Calu3 (cell line): ENCODE data around the gene NUDT4. TPM values are rescaled to one million over a fixed set of nuclear protein-coding genes. Genes with fewer than 3 reads are reported as not detected.
A peak's percentile ranks its signal among the peaks of the same experiment; 100 is the strongest.

Source experiments
- Bru-seq: library from RNA; stranded (reverse); fragments of 400-500 nt; gene quantifications from one replicate; lab custom pipeline; 2021; lab: Mats Ljungman, UMichigan
- BruChase-seq, 2 experiments: library from RNA; stranded (reverse); fragments of 400-500 nt; gene quantifications; one replicate each; lab custom pipeline; 2021; lab: Mats Ljungman, UMichigan
- BruUV-seq: library from RNA; stranded (reverse); fragments of 400-500 nt; replicated peaks from 2 replicates; lab custom pipeline; 2021; lab: Mats Ljungman, UMichigan
- CTCF ChIA-PET: fragments of 300-600 bp; sonication (Branson Sonifier 250); formaldehyde crosslinking; loops from one replicate; lab custom pipeline; 2022; ENCODE audit warnings: antibody characterized with exemption; lab: Charles Lee
- DNase-seq: peaks from one replicate; pipeline ENCODE4 v3.0.0; 2022
- H3K27ac Mint-ChIP-seq: one replicate; pipeline ENCODE4 v1.8.0; 2022; ENCODE audit warnings: mixed read lengths; ENCODE audit not compliant: unreplicated experiment
- H3K27me3 Mint-ChIP-seq: one replicate; pipeline ENCODE4 v1.8.0; 2022; ENCODE audit warnings: mixed read lengths; ENCODE audit not compliant: unreplicated experiment
- H3K36me3 Mint-ChIP-seq: one replicate; pipeline ENCODE4 v1.8.0; 2022; ENCODE audit warnings: mild to moderate bottlenecking, moderate library complexity, mixed read lengths; ENCODE audit not compliant: insufficient read depth, unreplicated experiment
- H3K4me1 Mint-ChIP-seq: one replicate; pipeline ENCODE4 v1.8.0; 2022; ENCODE audit warnings: mild to moderate bottlenecking, low read depth, mixed read lengths; ENCODE audit not compliant: unreplicated experiment
- H3K4me3 Mint-ChIP-seq: one replicate; pipeline ENCODE4 v1.8.0; 2022; ENCODE audit warnings: mild to moderate bottlenecking, low read depth, moderate library complexity, mixed read lengths; ENCODE audit not compliant: unreplicated experiment
- H3K9me3 Mint-ChIP-seq: one replicate; pipeline ENCODE4 v1.8.0; 2022; ENCODE audit warnings: low read depth, mixed read lengths; ENCODE audit not compliant: unreplicated experiment
- CTCF ChIP-seq: fragments of 200-600 bp; IDR thresholded peaks from one replicate; pipeline ENCODE4 v1.8.0; 2022; ENCODE audit warnings: antibody characterized with exemption; ENCODE audit not compliant: unreplicated experiment
- intact Hi-C: fragments of 100-400 bp; cut with micrococcal nuclease; formaldehyde crosslinking; loops from one replicate; pipeline ENCODE4 v1.10.0; 2022; ENCODE audit not compliant: unreplicated experiment
- long read RNA-seq: library from polyadenylated mRNA; stranded (forward); transcript quantifications from one replicate; pipeline ENCODE4 v2.0.0, GENCODE V29; 2022
- total RNA-seq: library from RNA; stranded (reverse); gene quantifications from 2 replicates; pipeline ENCODE4 v1.2.3, GENCODE V29; 2022

NUDT4 gene
- total RNA-seq (47.3 and 58.0 TPM in 2 replicates), Bru-seq, nascent RNA (percentile 90 among the genes with signal in this experiment), BruChase-seq, experiment 1, labeled RNA remaining after a 6-hour chase (percentile 91 among the genes with signal in this experiment), BruChase-seq, experiment 2, labeled RNA remaining after a 2-hour chase (percentile 92 among the genes with signal in this experiment)
- long read RNA-seq, full-length matches to known transcripts, result 116 of 162 reads
- long read RNA-seq, partial matches to known transcripts, result 0 of 162 reads
- long read RNA-seq, other reads (novel, unspliced or antisense), result 46 of 162 reads

- Mint-ChIP-seq H3K9me3 (no peaks in the 10 kb centered on the region), H3K27me3 (no peaks in the 10 kb centered on the region), H3K27ac (peak within 1 kb of the TSS; percentile 96), H3K4me3 (peak within 1 kb of the TSS; percentile 99), H3K4me1 (peaks cover 60% of the 10 kb centered on the region), H3K36me3 (peaks cover 44% of the 10 kb centered on the region)
- intact Hi-C loops, result loop anchor here (1.0 kb wide), 1 partner anchor 60 kb away; no protein-coding TSS in a partner anchor
- DNase-seq, result peak; percentile 98
- CTCF ChIA-PET, result interaction anchor here (0.7 to 1.5 kb wide), 5 partner anchors 20 to 550 kb away, joined by 3 to 7 read pairs (median 4); no protein-coding TSS in a partner anchor
- TF ChIP-seq CTCF, result no peak
- TSS peak; percentile 83 for BruUV-seq
Measured at GRCh38 chr12:93377252-93378195, at the start of gene NUDT4. TSS of gene NUDT4 (plus strand) at chr12:93377925. CDS start at chr12:93378323, 398 bp downstream.

GRCh38 chr12:93333054-93333453 lies 44.7 kb upstream of the NUDT4 start:
- CTCF ChIA-PET, result interaction anchor here (0.7 kb wide), 1 partner anchor 8 kb away, joined by 4 read pairs; no protein-coding TSS in a partner anchor
- no peaks in the 10 kb centered on the region for H3K36me3 Mint-ChIP-seq
- peaks cover 2% of the 10 kb centered on the region for H3K9me3 Mint-ChIP-seq

DNA sequence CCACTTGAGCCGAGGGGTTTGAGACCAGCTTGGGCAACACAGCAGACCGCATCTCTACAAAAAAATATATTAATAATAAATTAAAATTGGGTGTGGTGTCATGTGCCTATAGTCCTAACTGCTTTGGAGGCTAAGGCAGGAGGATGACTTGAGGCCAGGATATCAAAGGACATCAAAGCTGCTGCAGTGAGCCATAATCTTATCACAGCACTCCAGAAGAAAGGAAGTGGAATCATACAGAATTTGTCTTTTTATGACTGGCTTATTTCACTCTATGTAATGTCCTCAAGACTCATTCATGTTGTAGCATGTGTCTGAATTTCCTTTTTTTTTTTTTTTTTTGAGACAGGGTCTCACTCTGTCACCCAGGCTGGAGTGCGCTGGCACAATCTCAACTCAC lies 43.9 kb upstream of the NUDT4 start:
- CTCF ChIA-PET, result interaction anchor here (0.7 kb wide), 1 partner anchor 81 kb away, joined by 6 read pairs; no protein-coding TSS in a partner anchor
- Mint-ChIP-seq H3K9me3 (peaks cover 2% of the 10 kb centered on the region), H3K4me3 (no peak overlapping the region), H3K27me3 (no peaks in the 10 kb centered on the region), H3K27ac (no peak overlapping the region), H3K36me3 (no peaks in the 10 kb centered on the region), H3K4me1 (peaks cover 14% of the 10 kb centered on the region)
- no peak for TF ChIP-seq CTCF
- intact Hi-C loops, result no loop called here
- no peak for DNase-seq
- no TSS peak for BruUV-seq

More at GRCh38 chr12:93333054-93333453, 44.7 kb upstream of the NUDT4 start:
- Mint-ChIP-seq H3K27ac (no peak overlapping the region), H3K4me3 (no peak overlapping the region), H3K4me1 (peaks cover 14% of the 10 kb centered on the region), H3K27me3 (no peaks in the 10 kb centered on the region)
- DNase-seq, result no peak
- BruUV-seq, result no TSS peak
- intact Hi-C loops, result no loop called here
- TF ChIP-seq CTCF, result no peak

DNA sequence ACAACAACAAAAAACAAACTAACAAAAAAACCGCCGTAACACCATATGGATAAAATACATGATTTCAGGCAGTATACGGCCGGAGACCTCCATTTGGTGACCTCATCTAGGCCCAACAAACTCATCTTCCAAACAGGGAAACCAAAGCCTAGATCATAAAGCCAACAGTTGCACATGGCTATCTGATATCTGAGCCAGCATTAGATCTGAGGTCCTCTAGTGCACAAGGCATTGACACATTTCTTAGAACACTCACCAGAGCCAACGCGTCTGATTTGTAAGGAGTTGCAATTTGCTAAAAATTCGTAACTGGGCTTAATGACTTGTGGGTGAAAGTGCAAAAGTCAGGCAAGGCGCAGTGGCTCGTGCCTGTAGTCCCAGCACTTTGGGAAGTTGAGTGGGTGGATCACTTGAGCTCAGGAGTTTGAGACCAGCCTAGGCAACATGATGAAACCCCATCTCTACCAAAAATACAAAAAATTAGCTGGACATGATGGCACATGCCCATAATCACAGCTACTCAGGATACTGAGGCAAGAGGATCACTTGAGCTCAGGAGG lies 42.0 kb upstream of the NUDT4 start:
- intact Hi-C loops, result no loop called here
- Mint-ChIP-seq H3K27ac (no peak overlapping the region), H3K36me3 (no peaks in the 10 kb centered on the region), H3K9me3 (no peaks in the 10 kb centered on the region), H3K4me1 (peaks cover 14% of the 10 kb centered on the region), H3K27me3 (no peaks in the 10 kb centered on the region), H3K4me3 (no peak overlapping the region)
- DNase-seq, result no peak
- no TSS peak for BruUV-seq
- TF ChIP-seq CTCF, result no peak
- CTCF ChIA-PET, result interaction anchor here (0.6 to 0.7 kb wide), 2 partner anchors 212 to 1862 kb away, joined by 3 to 4 read pairs; no protein-coding TSS in a partner anchor
